Psoas muscle (tissue), 8 donors: Measurements from ENCODE around the gene CYP1B1. TPM values are rescaled to one million over a fixed set of nuclear protein-coding genes. Genes with fewer than 3 reads are reported as not detected.

Experiments
- ATAC-seq, 4 donors: fragments of 200-7000 bp; cut with Tn5 transposase; one replicate each; pipeline ENCODE4 v1.9.1; 2020; ENCODE audit warnings: moderate library complexity in 3 of 4, mild to moderate bottlenecking in 2 of 4
- DNase-seq, 2 donors: peaks; one replicate each; pipeline ENCODE4 v3.0.0-alpha.2; 2020
- H3K27ac ChIP-seq: fragments of 200-600 bp; one replicate; pipeline ENCODE4 v1.8.0; 2022
- H3K27me3 ChIP-seq, 3 donors: fragments of 200-600 bp in 1 of 3; one replicate each; pipeline versions ENCODE4 v1.6.1 to v1.8.0; 2013 to 2022; ENCODE audit warnings: low read length in 2 of 3, mild to moderate bottlenecking in 2 of 3, moderate library complexity in 1 of 3; ENCODE audit not compliant: insufficient read depth in 3 of 3
- H3K36me3 ChIP-seq, 2 donors: fragments of 200-600 bp in 1 of 2; one replicate each; pipeline versions ENCODE4 v1.6.1 to v1.8.0; 2013 to 2022; ENCODE audit warnings: low read depth in 1 of 2, mild to moderate bottlenecking in 1 of 2, moderate library complexity in 1 of 2; ENCODE audit not compliant: insufficient read depth in 1 of 2
- H3K4me1 ChIP-seq: fragments of 200-600 bp; one replicate; pipeline ENCODE4 v1.8.0; 2022
- H3K4me3 ChIP-seq: fragments of 200-600 bp; one replicate; pipeline ENCODE4 v1.8.0; 2022; ENCODE audit warnings: mild to moderate bottlenecking
- H3K9me3 ChIP-seq: fragments of 200-600 bp; one replicate; pipeline ENCODE4 v1.8.0; 2022
- CTCF ChIP-seq: fragments of 200-600 bp; IDR thresholded peaks from one replicate; pipeline ENCODE4 v1.8.0; 2022; ENCODE audit warnings: antibody characterized with exemption
- WGBS, 3 donors: extraction: QIAGEN DNeasy Blood & Tissue Kit; methylation state at CpG; one replicate each; pipeline versions ENCODE4 v1.1.6 to v1.1.7; 2013; 5-methylcytosine and 5-hydroxymethylcytosine counted together
- intact Hi-C, 2 donors: fragments of 100-400 bp; cut with DNase I; formaldehyde crosslinking; loops; one replicate each; pipeline versions ENCODE4 v1.11.0 to v1.14.2; 2022
- long read RNA-seq, 2 donors: library from polyadenylated mRNA; unstranded; transcript quantifications; one replicate each; pipeline ENCODE4 v2.0.0, GENCODE V29; 2021
- polyA plus RNA-seq, 3 donors: library from polyadenylated mRNA; stranded (reverse); fragments of 200-250 nt; gene quantifications; one replicate each; pipeline ENCODE4 v1.2.3, GENCODE V29; 2013
- total RNA-seq, 4 donors: library from RNA; stranded (reverse); fragmentation: NEBNext Ultra II Directional in 2 of 4; extraction: Animal tissue kit (Norgen Biotek cat#: 25700) in 2 of 4; gene quantifications; one replicate each; pipeline versions ENCODE4 v1.2.1 to v1.2.4, GENCODE V29; 2021 to 2023
- donor health status: healthy with polysubstance abuse.
- donor health status: DM: no; HTN: no; CAD: no; lungs with moderate emphysema.
- donor health status: Bipolar disorder and iron deficiency.
- donor health status: healthy.
- donor health status: DM: yes; HTN: yes; CAD: no.
- donor health status: DM: no; HTN: no; CAD: no.
- donor health status: DM: no; HTN: no; CAD: no.
- donor health status: DM: yes; HTN: yes; CAD: no.

The CYP1B1 gene
- total RNA-seq, result 10 to 100 TPM in 3 of 4 donors, 1 to 10 TPM in 1; 6.8 to 53.1 (median 19.6) TPM
- 1 to 10 TPM; 1.1 to 5.0 (median 4.2) TPM for polyA plus RNA-seq
- long read RNA-seq, donor 1, full-length matches to known transcripts, result 67 of 87 reads
- long read RNA-seq, donor 1, partial matches to known transcripts, result 15 of 87 reads
- long read RNA-seq, donor 1, other reads (novel, unspliced or antisense), result 5 of 87 reads
- long read RNA-seq, donor 2, full-length matches to known transcripts, result 37 of 43 reads
- long read RNA-seq, donor 2, partial matches to known transcripts, result 4 of 43 reads
- long read RNA-seq, donor 2, other reads (novel, unspliced or antisense), result 2 of 43 reads

GRCh38 chr2:38075507-38076151 is at the start of gene CYP1B1:
CYP1B1 (minus strand) TSS chr2:38076151; CDS start chr2:38075388, 763 bp downstream.
- WGBS, 3 donors, result 3% methylated on average over 40 to 46 of the region's 46 CpGs
- Histone ChIP-seq H3K27me3 (peaks cover 0 to 34% (median 25%) of the 10 kb centered on the region in 3 donors), H3K4me3 (peak within 1 kb of the TSS; percentile 70), H3K4me1 (peaks cover 25% of the 10 kb centered on the region), H3K27ac (peak within 1 kb of the TSS; percentile 77), H3K9me3 (no peaks in the 10 kb centered on the region), H3K36me3 (peaks cover 0 to 1% of the 10 kb centered on the region in 2 donors)
- intact Hi-C loops, result loop anchor here in 1 of 2 donors (1.0 to 10.0 kb wide), 2 partner anchors 91 to 199 kb away; no protein-coding TSS in a partner anchor
- peak in 3 of 4 donors; percentile 17 to 30 (median 18) for ATAC-seq
- peak; percentile 37 to 64 for DNase-seq
- no peak for TF ChIP-seq CTCF

GRCh38 chr2:38125007-38125406 is 49.1 kb upstream of the CYP1B1 start:
- Histone ChIP-seq H3K4me1 (no peaks in the 10 kb centered on the region), H3K4me3 (no peak overlapping the region), H3K9me3 (no peaks in the 10 kb centered on the region), H3K27me3 (no peaks in the 10 kb centered on the region), H3K27ac (no peak overlapping the region), H3K36me3 (no peaks in the 10 kb centered on the region)
- TF ChIP-seq CTCF, result no peak
- DNase-seq (no peak), ATAC-seq (no peak)
- 87 to 91% (median 90%) methylated on average over 5 of the region's 5 CpGs for WGBS, 3 donors
- intact Hi-C loops, result no loop called here

GRCh38 chr2:38123911-38124310 is 48.0 kb upstream of the CYP1B1 start:
- no peaks in the 10 kb centered on the region for H3K27me3 ChIP-seq
- H3K36me3 ChIP-seq, result no peaks in the 10 kb centered on the region
- DNase-seq, result no peak
- no peak for ATAC-seq
- no peak overlapping the region for H3K27ac ChIP-seq
- no peaks in the 10 kb centered on the region for H3K9me3 ChIP-seq
- 82 to 90% (median 86%) methylated on average over 1 of the region's 1 CpG for WGBS, 3 donors
- H3K4me1 ChIP-seq, result no peaks in the 10 kb centered on the region
- TF ChIP-seq CTCF, result no peak
- intact Hi-C loops, result no loop called here
- H3K4me3 ChIP-seq, result no peak overlapping the region

- no peaks in the 10 kb centered on the region for H3K36me3 ChIP-seq
- no peak overlapping the region for H3K27ac ChIP-seq
- peak in 1 of 2 donors; percentile 34 for DNase-seq
- H3K27me3 ChIP-seq, result no peaks in the 10 kb centered on the region
- no peak for ATAC-seq
- intact Hi-C loops, result no loop called here
- H3K9me3 ChIP-seq, result no peaks in the 10 kb centered on the region
- no peak for TF ChIP-seq CTCF
- no peak overlapping the region for H3K4me3 ChIP-seq
- no peaks in the 10 kb centered on the region for H3K4me1 ChIP-seq
- 30 to 41% (median 40%) methylated on average over 7 of the region's 7 CpGs for WGBS, 3 donors
Measured at GRCh38 chr2:38122344-38122743, 46.4 kb upstream of the CYP1B1 start.
